AG04450 (cell line): ENCODE data around the gene SOAT1. TPM values are rescaled to one million over a fixed set of nuclear protein-coding genes. Genes with fewer than 3 reads are reported as not detected.
"Not testable (repeated sequence)": the region's sequence is repeated elsewhere in the genome, so short reads cannot be mapped to it uniquely, and the experiment has no call there.

ENCODE experiments used
- CTCF ChIA-PET: fragments of 300-600, 350-600 bp; formaldehyde crosslinking; extraction: SDS; loops from one replicate; lab custom pipeline; 2022; ENCODE audit warnings: antibody characterized with exemption, inconsistent platforms; lab: Charles Lee
- POLR2A ChIA-PET: fragments of 350-600 bp; formaldehyde crosslinking; extraction: SDS; loops from one replicate; lab custom pipeline; 2021; ENCODE audit warnings: antibody characterized with exemption, inconsistent platforms; lab: Yijun Ruan, JAX
- DNase-seq: peaks from one replicate; pipeline ENCODE4 v3.0.0-alpha.2; 2011; ENCODE audit warnings: low read depth, low spot score
- H3K27ac ChIP-seq: one replicate; pipeline ENCODE4 v1.5.1; 2012; ENCODE audit warnings: low read depth, low read length, control low read depth
- H3K27me3 ChIP-seq: one replicate; pipeline ENCODE4 v1.6.0; 2012; ENCODE audit warnings: low read length; ENCODE audit not compliant: control insufficient read depth, insufficient read depth
- H3K4me3 ChIP-seq: 2 replicates; pipeline ENCODE4 v1.5.1; 2011; ENCODE audit warnings: mild to moderate bottlenecking, low read depth, low read length, control low read depth
- H3K9me3 ChIP-seq: 2 replicates; pipeline ENCODE4 v1.5.1; 2012; ENCODE audit warnings: low read length; ENCODE audit not compliant: control insufficient read depth, insufficient read depth
- polyA minus RNA-seq: library from RNA; depleted of rRNA, polyadenylated mRNA; stranded (reverse); fragments of >200 nt; gene quantifications from 2 replicates; pipeline ENCODE4 v1.2.3, GENCODE V29; 2011; rRNA and poly(A)+ RNA removed
- polyA plus RNA-seq: library from polyadenylated mRNA; depleted of rRNA; stranded (reverse); fragments of >200 nt; gene quantifications from 2 replicates; pipeline ENCODE4 v1.2.3, GENCODE V29; 2011; rRNA removed
- TF ChIP-seq, protein P1 (sequence below): IDR thresholded peaks from 2 replicates; pipeline ENCODE4 v1.5.1; 2011; ENCODE audit warnings: low read depth, low read length, control low read depth, inconsistent platforms

Gene SOAT1
- polyA plus RNA-seq: 39.2 and 54.2 TPM in 2 replicates
- polyA minus RNA-seq: 29.8 and 63.5 TPM in 2 replicates

DNA sequence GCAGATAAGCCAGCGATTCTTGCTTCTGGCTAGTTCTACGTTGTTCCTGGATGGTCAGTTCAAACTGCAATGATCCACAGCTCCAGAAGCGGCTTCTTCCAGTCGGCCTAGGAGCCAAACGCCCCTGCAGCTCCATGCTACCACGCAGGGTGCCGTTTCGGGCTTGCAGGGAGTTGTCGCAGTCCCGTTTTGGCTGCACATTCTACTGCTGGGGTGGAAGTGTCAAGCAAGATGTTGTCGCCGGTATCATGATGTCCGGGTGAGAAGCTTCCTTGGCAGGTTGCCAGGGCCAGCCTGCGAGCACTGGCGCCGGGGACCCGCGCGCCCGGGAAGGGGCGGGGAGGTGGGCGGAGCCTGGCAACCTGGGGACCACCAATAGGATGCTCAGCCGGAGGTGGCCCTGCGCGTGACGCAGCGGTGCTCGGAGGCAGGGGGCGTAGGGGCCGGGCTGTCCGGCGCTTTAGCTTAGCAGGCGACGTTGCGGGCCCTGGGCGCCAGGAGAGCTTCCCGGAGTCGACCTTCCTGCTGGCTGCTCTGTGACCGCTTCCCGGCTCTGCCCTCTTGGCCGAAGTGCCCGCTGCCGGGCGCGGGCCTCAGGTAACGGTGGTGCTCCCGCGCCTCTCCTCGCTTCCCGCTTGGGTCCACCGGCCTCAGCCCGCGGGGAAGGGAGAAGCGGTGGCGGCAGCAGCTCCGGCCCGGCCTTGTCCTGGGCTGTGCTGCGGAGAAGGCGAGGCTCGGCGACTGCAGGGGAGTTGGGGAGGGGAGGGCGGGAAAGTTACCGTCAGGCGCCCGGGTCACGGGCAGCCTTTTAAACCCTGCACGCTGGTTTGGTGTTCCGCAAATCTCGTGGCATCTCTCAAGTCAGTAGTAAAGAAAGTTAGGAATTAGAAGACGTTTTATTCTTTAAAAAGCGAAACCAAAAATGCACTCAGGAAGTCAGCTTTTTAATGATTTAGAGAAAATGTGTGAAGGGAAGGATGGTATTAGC, at the start of gene SOAT1:
Gene SOAT1, plus strand, starts transcription at position 458 of the 988 bp plus-strand sequence. CDS start 8,888 bp downstream, outside the sequence.
- Histone ChIP-seq H3K27ac (peak within 1 kb of the TSS; percentile 87), H3K4me3 (peak within 1 kb of the TSS; percentile 90), H3K27me3 (no peaks in the 10 kb centered on the region), H3K9me3 (no peaks in the 10 kb centered on the region; the same call in 1 of the 2 replicates)
- peak; percentile 65 for DNase-seq
- TF ChIP-seq, protein P1, sequence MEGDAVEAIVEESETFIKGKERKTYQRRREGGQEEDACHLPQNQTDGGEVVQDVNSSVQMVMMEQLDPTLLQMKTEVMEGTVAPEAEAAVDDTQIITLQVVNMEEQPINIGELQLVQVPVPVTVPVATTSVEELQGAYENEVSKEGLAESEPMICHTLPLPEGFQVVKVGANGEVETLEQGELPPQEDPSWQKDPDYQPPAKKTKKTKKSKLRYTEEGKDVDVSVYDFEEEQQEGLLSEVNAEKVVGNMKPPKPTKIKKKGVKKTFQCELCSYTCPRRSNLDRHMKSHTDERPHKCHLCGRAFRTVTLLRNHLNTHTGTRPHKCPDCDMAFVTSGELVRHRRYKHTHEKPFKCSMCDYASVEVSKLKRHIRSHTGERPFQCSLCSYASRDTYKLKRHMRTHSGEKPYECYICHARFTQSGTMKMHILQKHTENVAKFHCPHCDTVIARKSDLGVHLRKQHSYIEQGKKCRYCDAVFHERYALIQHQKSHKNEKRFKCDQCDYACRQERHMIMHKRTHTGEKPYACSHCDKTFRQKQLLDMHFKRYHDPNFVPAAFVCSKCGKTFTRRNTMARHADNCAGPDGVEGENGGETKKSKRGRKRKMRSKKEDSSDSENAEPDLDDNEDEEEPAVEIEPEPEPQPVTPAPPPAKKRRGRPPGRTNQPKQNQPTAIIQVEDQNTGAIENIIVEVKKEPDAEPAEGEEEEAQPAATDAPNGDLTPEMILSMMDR: peak; percentile 14; the same call in 1 of the 2 replicates
- ChIA-PET CTCF (interaction anchor here (0.6 to 2.5 kb wide), 14 partner anchors 19 to 719 kb away, joined by 3 to 11 read pairs (median 4); partner anchors contain the start of gene AXDND1), POLR2A (interaction anchor here (1.0 to 2.0 kb wide), 5 partner anchors 17 to 211 kb away, joined by 3 to 8 read pairs (median 4); partner anchors contain the start of genes AXDND1 and TOR3A)

DNA sequence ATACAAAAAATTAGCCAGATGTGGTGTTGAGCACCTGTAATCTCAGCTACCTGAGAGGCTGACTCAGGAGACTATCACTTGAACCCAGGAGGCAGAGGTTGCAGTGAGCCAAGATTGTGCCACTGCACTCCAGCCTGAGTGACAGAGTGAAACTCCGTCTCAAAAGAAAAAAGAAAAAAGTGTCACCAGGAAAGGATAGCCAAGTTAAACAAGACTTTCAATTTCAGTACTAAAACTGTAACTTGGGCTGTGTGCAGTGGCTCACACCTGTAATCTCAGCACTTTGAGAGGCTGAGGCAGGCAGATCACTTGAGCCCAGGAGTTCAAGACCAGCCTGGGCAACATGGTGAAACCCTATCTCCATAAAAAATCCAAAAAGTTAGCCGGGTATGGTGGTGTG, 48.2 kb upstream of the SOAT1 start:
- POLR2A ChIA-PET, H3K27me3 ChIP-seq, CTCF ChIA-PET: not testable (repeated sequence)

DNA sequence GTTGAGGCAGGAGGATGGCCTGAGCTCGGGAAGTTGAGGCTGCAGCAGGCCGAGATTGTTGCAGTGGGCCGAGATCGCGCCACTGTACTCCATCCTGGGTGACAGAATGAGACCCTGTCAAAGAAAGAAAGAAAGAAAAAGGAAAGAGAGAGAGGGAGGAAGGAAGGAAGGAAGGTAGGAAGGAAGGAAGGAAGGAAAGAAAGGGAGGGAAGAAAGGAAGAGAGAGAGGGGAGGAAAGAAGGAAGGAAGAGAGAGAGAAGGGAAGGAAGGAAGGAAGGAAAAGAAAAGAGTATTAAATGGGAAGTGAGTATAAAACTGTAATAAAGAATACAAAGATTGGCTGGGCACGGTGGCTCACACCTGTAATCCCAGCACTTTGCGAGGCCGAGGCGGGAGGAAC, 45.7 kb upstream of the SOAT1 start:
- TF ChIP-seq, protein P1: no peak
- no peak overlapping the region for H3K4me3 ChIP-seq
- no peak for DNase-seq
- H3K27me3 ChIP-seq: no peaks in the 10 kb centered on the region
- H3K27ac ChIP-seq: no peak overlapping the region
- H3K9me3 ChIP-seq: no peaks in the 10 kb centered on the region
- CTCF ChIA-PET: interaction anchor here (1.2 kb wide), 1 partner anchor 122 kb away, joined by 3 read pairs; no protein-coding TSS in a partner anchor
- POLR2A ChIA-PET: no interaction called here

More for the DNA sequence above, 48.2 kb upstream of the SOAT1 start:
- not testable (repeated sequence) for H3K9me3 ChIP-seq, DNase-seq, H3K27ac ChIP-seq, H3K4me3 ChIP-seq

DNA sequence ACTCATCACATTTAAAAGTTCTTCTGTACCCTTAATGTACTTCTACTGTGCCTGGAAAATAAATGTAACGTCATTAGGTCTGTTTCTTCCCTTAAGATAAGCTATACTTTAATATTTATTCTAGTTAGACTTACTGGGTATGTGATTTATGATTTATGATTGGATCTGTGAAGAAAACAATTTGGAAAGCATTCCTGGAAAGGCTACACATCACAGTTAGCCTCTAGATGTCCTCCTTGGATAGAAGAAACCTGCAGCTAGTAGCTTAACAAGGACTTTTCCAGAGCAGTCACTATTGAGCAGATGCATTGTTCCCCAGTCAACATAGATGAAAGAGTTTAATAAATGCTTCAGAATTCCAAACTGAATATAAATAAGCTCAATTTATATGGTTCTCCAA, 41.9 kb upstream of the SOAT1 start:
- TF ChIP-seq, protein P1: peak; percentile 53
- H3K27me3 ChIP-seq: no peaks in the 10 kb centered on the region
- no peak overlapping the region for H3K4me3 ChIP-seq
- no peak for DNase-seq
- CTCF ChIA-PET: interaction anchor here (0.6 to 4.5 kb wide), 25 partner anchors 9 to 750 kb away, joined by 3 to 123 read pairs (median 5); partner anchors contain the start of genes AXDND1 and SOAT1
- no peaks in the 10 kb centered on the region for H3K9me3 ChIP-seq
- H3K27ac ChIP-seq: no peak overlapping the region
- POLR2A ChIA-PET: no interaction called here

DNA sequence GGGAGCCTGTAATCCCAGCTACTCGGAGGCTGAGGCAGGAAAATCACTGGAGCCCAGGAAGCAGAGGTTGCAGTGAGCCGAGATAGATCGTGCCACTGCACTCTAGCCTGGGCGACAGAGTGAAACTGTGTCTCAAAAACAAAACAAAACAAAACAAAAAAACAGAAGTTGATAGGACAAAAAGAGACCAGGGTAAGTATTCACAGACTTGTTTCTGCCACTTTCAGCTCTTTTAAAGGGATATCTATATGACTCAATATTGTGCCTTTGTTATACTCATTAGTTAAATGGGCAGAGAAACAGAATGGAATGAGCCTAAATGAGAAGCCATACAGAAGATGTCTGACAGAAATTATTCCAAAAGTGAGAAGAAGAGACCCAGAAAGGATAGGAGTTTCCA, 41.0 kb upstream of the SOAT1 start:
- TF ChIP-seq, protein P1: no peak

More for the DNA sequence above, 41.0 kb upstream of the SOAT1 start:
- ChIA-PET CTCF (interaction anchor here (0.7 to 4.5 kb wide), 9 partner anchors 31 to 347 kb away, joined by 5 to 123 read pairs (median 8); partner anchors contain the start of genes AXDND1 and SOAT1), POLR2A (no interaction called here)
- Histone ChIP-seq H3K27ac (no peak overlapping the region), H3K4me3 (no peak overlapping the region), H3K27me3 (no peaks in the 10 kb centered on the region), H3K9me3 (no peaks in the 10 kb centered on the region)
- no peak for DNase-seq
